T-cell (primary cell): ENCODE results near the gene TAPBPL. TPM values are rescaled to one million over a fixed set of nuclear protein-coding genes. Genes with fewer than 3 reads are reported as not detected.

Experiments
- ATAC-seq, 4 experiments: fragments of 200-7000 bp in 3 of 4; fragments of 150-1000 bp in 1 of 4; cut with Tn5 transposase; replicated peaks in 1 of 4; 1 replicate in 3 of 4; 2 replicates in 1 of 4; pipeline ENCODE4 v1.10.0; 2021; ENCODE audit warnings: moderate library complexity in 3 of 4, mild to moderate bottlenecking in 2 of 4, moderate number of reproducible peaks in 1 of 4
- CTCF ChIA-PET, 2 donors: fragments of 300-600 bp; sonication (Branson Sonifier 250); formaldehyde crosslinking; loops; one replicate each; lab custom pipeline; 2022; ENCODE audit warnings: antibody characterized with exemption in 2 of 2; lab: Charles Lee
- POLR2A ChIA-PET, 2 donors: fragments of 300-600 bp; sonication (Branson Sonifier 250); formaldehyde crosslinking; loops; one replicate each; lab custom pipeline; 2022; ENCODE audit warnings: antibody characterized with exemption in 2 of 2; lab: Charles Lee
- DNase-seq, 35 experiments: peaks; one replicate each; pipeline versions ENCODE4 v3.0.0 to v3.0.0-alpha.2; 2013 to 2023
- H3K27ac ChIP-seq: one replicate; pipeline ENCODE4 v1.5.1; 2013; ENCODE audit warnings: low read length
- H3K27me3 ChIP-seq, 2 experiments: replicated peaks in 1 of 2; 1 replicate in 1 of 2; 2 replicates in 1 of 2; pipeline versions ENCODE4 v1.6.1 to v1.7.0; 2013; ENCODE audit warnings: low read length in 1 of 2, mixed read lengths in 1 of 2; ENCODE audit not compliant: control insufficient read depth in 2 of 2, insufficient read depth in 2 of 2; ENCODE audit errors: extremely low read depth in 1 of 2
- H3K36me3 ChIP-seq, 2 donors: 1 replicate in 1 of 2; 2 replicates in 1 of 2; pipeline versions ENCODE4 v1.6.1 to v1.7.0; 2013; ENCODE audit warnings: low read length in 1 of 2; ENCODE audit not compliant: control insufficient read depth in 2 of 2, insufficient read depth in 1 of 2; ENCODE audit errors: extremely low read depth in 1 of 2
- H3K4me1 ChIP-seq, 2 experiments: 1 replicate in 1 of 2; 2 replicates in 1 of 2; pipeline versions ENCODE4 v1.6.1 to v1.7.0; 2013; ENCODE audit warnings: low read length in 2 of 2, mixed read lengths in 1 of 2; ENCODE audit not compliant: insufficient read depth in 2 of 2, control insufficient read depth in 1 of 2; ENCODE audit errors: extremely low read depth in 1 of 2
- H3K4me3 ChIP-seq, 2 donors: 1 replicate in 1 of 2; 2 replicates in 1 of 2; pipeline versions ENCODE4 v1.5.1 to v1.7.0; 2013; ENCODE audit warnings: mild to moderate bottlenecking in 2 of 2, low read length in 1 of 2, moderate library complexity in 1 of 2; ENCODE audit not compliant: control insufficient read depth in 1 of 2; ENCODE audit errors: extremely low read depth in 1 of 2
- H3K9me3 ChIP-seq: 2 replicates; pipeline ENCODE4 v1.7.0; 2013
- H3K27ac Mint-ChIP-seq, 2 donors: one replicate each; pipeline ENCODE4 v1.8.0; 2020 to 2021; ENCODE audit warnings: mild to moderate bottlenecking in 2 of 2, mixed read lengths in 2 of 2
- H3K27me3 Mint-ChIP-seq, 2 donors: one replicate each; pipeline ENCODE4 v1.8.0; 2021 to 2022; ENCODE audit warnings: mixed read lengths in 2 of 2
- H3K36me3 Mint-ChIP-seq: one replicate; pipeline ENCODE4 v1.8.0; 2021; ENCODE audit warnings: mixed read lengths
- H3K4me1 Mint-ChIP-seq, 3 donors: one replicate each; pipeline ENCODE4 v1.8.0; 2020 to 2022; ENCODE audit warnings: mixed read lengths in 3 of 3, mild to moderate bottlenecking in 1 of 3
- H3K4me3 Mint-ChIP-seq, 3 donors: one replicate each; pipeline ENCODE4 v1.8.0; 2020 to 2022; ENCODE audit warnings: mild to moderate bottlenecking in 3 of 3, mixed read lengths in 3 of 3, moderate library complexity in 3 of 3
- H3K9me3 Mint-ChIP-seq, 3 donors: one replicate each; pipeline ENCODE4 v1.8.0; 2020 to 2022; ENCODE audit warnings: mixed read lengths in 3 of 3
- WGBS: methylation state at CpG from one replicate; pipeline ENCODE4 v1.1.5; 2013; ENCODE audit warnings: missing lambda C conversion rate; ENCODE audit not compliant: insufficient coverage; 5-methylcytosine and 5-hydroxymethylcytosine counted together
- total RNA-seq, 35 experiments: library from RNA in 6 of 35; stranded (reverse) in 6 of 35; fragments of 120-200 nt in 1 of 35; gene quantifications; one replicate each; pipeline versions ENCODE4 v1.2.1 to v1.2.4 and lab custom pipeline; 2013 to 2026

The TAPBPL gene
- total RNA-seq, 5 donors from 2014 or later (not counting 1 experiment from before 2014, with no cell fraction given): 22.6 to 77.0 (median 60.3) TPM

DNA sequence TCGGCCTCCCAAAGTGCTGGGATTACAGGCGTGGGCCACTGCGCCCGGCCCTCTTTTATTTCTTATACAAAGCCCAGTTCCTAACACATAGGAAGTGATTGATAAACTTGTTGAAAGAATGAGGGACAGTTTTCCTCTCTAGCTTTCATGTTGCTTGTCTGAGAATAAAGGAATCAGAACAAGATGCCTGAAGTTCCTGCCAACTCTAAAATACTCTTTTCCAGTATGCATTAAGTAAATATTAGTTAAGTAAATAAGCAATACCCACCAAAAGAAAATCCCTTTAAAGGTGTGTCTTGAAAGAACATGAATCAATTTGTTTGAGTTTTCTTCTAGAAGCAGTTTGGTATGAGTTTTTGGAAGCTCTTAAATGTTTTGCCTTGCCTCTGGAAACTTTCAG is 31.5 kb upstream of the TAPBPL start:
- H3K4me3 ChIP-seq: no peak overlapping the region
- peaks cover 0 to 4% of the 10 kb centered on the region in 2 experiments for H3K27me3 ChIP-seq
- peaks cover 4 to 15% of the 10 kb centered on the region in 2 experiments for H3K4me1 ChIP-seq
- ChIA-PET CTCF (interaction anchor here in 1 of 2 donors (0.7 kb wide), 1 partner anchor 117 kb away, joined by 7 read pairs; no protein-coding TSS in a partner anchor), POLR2A (interaction anchor here in 1 of 2 donors (0.6 kb wide), 2 partner anchors 90 to 117 kb away, joined by 3 to 4 read pairs; no protein-coding TSS in a partner anchor)
- no peaks in the 10 kb centered on the region for H3K9me3 ChIP-seq
- no CpG with 5 or more reads among the region's 4 CpGs for WGBS
- Mint-ChIP-seq H3K36me3 (no peaks in the 10 kb centered on the region), H3K4me1 (peaks cover 10 to 16% (median 14%) of the 10 kb centered on the region in 3 donors), H3K27ac (no peak overlapping the region), H3K27me3 (peaks cover 0 to 4% of the 10 kb centered on the region in 2 donors), H3K9me3 (no peaks in the 10 kb centered on the region), H3K4me3 (no peak overlapping the region)
- ATAC-seq (no peak), DNase-seq (no peak)
- no peak overlapping the region for H3K27ac ChIP-seq
- H3K36me3 ChIP-seq: no peaks in the 10 kb centered on the region

DNA sequence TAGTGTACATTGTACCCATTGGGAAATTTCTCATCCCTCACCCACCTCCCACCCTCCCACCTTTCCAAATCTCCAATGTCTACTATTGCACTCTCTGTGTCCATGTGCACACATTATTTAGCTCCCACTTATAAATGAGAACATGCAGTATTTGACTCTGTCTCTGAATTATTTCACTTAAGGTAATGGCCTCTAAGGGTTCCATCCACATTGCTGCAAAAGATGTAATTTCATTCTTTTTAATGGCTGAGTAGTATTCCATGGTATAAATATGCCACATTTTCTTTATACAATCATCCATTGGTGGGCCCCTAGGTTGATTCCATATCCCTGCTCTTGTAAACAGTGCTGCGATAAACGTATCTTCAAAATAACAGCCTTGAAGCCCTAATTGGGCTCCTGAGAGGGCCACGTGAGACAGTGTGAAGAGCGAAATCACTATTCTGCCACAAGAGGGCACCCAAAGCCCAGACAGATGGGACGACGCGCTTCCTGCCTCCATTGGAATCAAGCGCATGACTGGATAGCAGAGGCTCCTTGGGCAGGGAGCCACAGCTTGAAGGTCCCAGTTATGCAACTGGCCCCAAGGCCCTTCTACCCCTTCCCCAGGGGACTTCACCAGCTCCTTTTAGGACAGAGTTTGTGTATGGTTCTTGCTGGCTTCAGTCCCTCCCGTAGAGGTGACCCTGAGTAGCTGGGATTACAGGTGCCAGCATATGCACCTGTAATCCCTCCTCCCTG is 28.4 kb upstream of the TAPBPL start:
- ChIA-PET CTCF (interaction anchor here (0.6 to 4.9 kb wide), 17 partner anchors 11 to 132 kb away, joined by 3 to 45 read pairs (median 4); partner anchors contain the start of gene VAMP1 (in 1 of the 2)), POLR2A (interaction anchor here (0.7 to 1.4 kb wide), 4 partner anchors 40 to 48 kb away, joined by 3 to 6 read pairs (median 4); partner anchors contain the start of gene VAMP1 (in 1 of the 2))
- peaks cover 24 to 43% of the 10 kb centered on the region in 2 experiments for H3K4me1 ChIP-seq
- Mint-ChIP-seq H3K9me3 (no peaks in the 10 kb centered on the region), H3K4me3 (peak overlapping the region in 1 of 3 donors; percentile 44), H3K4me1 (peaks cover 37 to 44% (median 38%) of the 10 kb centered on the region in 3 donors), H3K27me3 (peaks cover 0 to 2% of the 10 kb centered on the region in 2 donors), H3K27ac (peak overlapping the region; percentile 54 to 83), H3K36me3 (no peaks in the 10 kb centered on the region)
- peak overlapping the region; percentile 3 for H3K27ac ChIP-seq
- no peaks in the 10 kb centered on the region for H3K27me3 ChIP-seq
- H3K4me3 ChIP-seq: no peak overlapping the region
- 0% methylated on average over 4 of the region's 9 CpGs for WGBS
- ATAC-seq (peak; percentile 74 to 82 (median 75)), DNase-seq (peak; percentile 56 to 95 (median 73))
- H3K36me3 ChIP-seq: no peaks in the 10 kb centered on the region
- no peaks in the 10 kb centered on the region for H3K9me3 ChIP-seq

DNA sequence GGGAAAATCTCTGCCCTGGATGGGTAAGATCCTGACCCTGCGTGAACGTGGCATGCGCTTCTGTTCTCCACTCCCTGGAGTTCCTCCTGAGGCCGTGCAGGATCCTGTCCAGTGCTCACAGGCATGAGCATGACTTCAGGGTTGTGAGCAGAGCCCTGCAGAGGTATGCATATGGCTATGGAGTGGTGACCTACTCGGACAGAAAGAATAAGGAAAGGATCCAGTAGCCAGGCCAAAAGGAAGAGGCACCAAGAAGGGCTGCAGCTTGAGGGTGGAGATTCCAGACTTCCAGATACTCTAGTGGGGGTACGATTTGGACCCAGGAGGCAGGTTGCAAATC is 27.9 kb upstream of the TAPBPL start:
- H3K4me3 Mint-ChIP-seq: peak overlapping the region in 1 of 3 donors; percentile 44
- H3K36me3 Mint-ChIP-seq: no peaks in the 10 kb centered on the region
- 53% methylated on average over 5 of the region's 6 CpGs for WGBS

DNA sequence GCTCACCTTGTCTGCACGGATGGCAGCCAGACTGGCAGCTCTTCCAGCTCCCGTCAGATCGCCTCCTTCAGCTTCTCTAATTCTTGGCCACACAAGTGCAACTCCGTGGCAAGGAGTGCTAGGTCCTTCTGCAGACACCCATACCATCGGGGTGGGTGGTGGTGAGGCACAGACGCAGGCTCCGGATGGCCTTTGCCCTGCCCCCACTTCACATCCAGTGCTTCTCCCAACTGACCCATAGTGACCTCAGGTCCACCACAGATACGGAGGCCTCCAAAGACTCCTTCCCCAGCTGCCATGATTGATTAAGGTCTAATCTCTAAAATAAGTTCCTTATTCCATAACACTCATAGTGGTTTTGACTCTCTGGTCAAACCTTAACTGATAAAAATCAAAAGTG is 27.0 kb upstream of the TAPBPL start:
- no peak overlapping the region for H3K27ac ChIP-seq
- H3K4me1 Mint-ChIP-seq: peaks cover 39 to 47% (median 40%) of the 10 kb centered on the region in 3 donors
- peak overlapping the region; percentile 55 to 66 for H3K27ac Mint-ChIP-seq
- H3K4me3 Mint-ChIP-seq: no peak overlapping the region
- H3K27me3 ChIP-seq: no peaks in the 10 kb centered on the region
- no peaks in the 10 kb centered on the region for H3K9me3 Mint-ChIP-seq
- POLR2A ChIA-PET: interaction anchor here (0.8 to 1.6 kb wide), 2 partner anchors 46 to 108 kb away, joined by 4 to 7 read pairs; no protein-coding TSS in a partner anchor
- H3K36me3 Mint-ChIP-seq: no peaks in the 10 kb centered on the region
- ATAC-seq (no peak), DNase-seq (no peak)
- H3K36me3 ChIP-seq: no peaks in the 10 kb centered on the region
- WGBS: 100% methylated on average over 1 of the region's 8 CpGs
- H3K27me3 Mint-ChIP-seq: no peaks in the 10 kb centered on the region
- H3K9me3 ChIP-seq: no peaks in the 10 kb centered on the region
- H3K4me1 ChIP-seq: peaks cover 24 to 43% of the 10 kb centered on the region in 2 experiments
- CTCF ChIA-PET: interaction anchor here (0.6 to 4.9 kb wide), 8 partner anchors 10 to 113 kb away, joined by 3 to 45 read pairs (median 7); partner anchors contain the start of gene VAMP1 (in 1 of the 2)
- H3K4me3 ChIP-seq: no peak overlapping the region

More for the DNA sequence above, 27.9 kb upstream of the TAPBPL start:
- H3K9me3 Mint-ChIP-seq: no peaks in the 10 kb centered on the region
- Histone ChIP-seq H3K4me1 (peaks cover 24 to 43% of the 10 kb centered on the region in 2 experiments), H3K9me3 (no peaks in the 10 kb centered on the region), H3K27ac (peak overlapping the region; percentile 3), H3K4me3 (no peak overlapping the region), H3K27me3 (no peaks in the 10 kb centered on the region), H3K36me3 (no peaks in the 10 kb centered on the region)
- DNase-seq: no peak
- POLR2A ChIA-PET: interaction anchor here (0.7 to 1.4 kb wide), 4 partner anchors 40 to 47 kb away, joined by 3 to 7 read pairs (median 5); no protein-coding TSS in a partner anchor
- H3K27me3 Mint-ChIP-seq: peaks cover 0 to 2% of the 10 kb centered on the region in 2 donors
- H3K27ac Mint-ChIP-seq: peak overlapping the region; percentile 54 to 83
- peaks cover 38 to 45% (median 38%) of the 10 kb centered on the region in 3 donors for H3K4me1 Mint-ChIP-seq
- no peak for ATAC-seq
- CTCF ChIA-PET: interaction anchor here (0.6 to 4.9 kb wide), 14 partner anchors 10 to 114 kb away, joined by 3 to 45 read pairs (median 7); partner anchors contain the start of gene VAMP1 (in 1 of the 2)

DNA sequence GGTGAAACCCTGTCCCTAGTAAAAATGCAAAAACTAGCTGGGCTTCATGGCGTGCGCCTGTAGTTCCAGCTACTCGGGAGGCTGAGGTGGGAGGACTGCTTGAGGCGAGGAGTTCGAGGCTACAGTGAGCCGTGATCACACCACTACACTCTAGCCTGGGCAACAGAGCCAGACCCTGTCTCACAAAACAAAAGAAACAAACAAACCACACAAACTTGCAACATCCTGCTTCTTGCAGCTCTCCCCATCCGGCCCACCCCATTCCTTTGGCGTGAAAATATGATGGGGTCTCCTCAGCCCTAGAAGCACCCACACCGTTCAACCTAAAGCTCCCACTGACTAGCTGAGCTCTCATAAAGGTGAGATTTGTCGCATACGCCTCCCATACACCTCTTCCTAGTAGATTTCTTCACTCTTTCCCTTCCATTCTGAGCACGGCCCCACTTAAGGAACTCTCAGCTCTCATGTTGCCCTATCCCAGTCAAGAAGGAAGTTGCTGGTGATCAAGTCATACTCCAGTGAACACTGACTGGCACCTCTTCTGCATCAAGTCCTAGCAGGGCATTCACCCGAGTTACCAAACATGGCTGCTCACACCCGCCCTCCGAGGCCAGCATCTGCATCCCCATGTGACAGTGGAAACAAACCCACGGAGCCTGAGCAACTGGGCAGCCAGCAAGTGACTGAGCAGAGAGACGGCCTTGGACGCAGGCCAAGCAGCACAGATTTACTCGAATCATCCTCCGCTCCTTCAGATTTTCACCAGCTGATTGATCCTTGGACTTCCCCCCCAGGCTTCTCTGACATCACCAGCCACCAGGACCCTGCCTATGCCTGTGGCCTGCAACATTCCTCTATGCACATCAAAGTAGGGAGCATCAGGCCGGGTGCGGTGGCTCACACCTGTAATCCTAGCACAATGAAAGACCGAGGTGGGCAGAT is 26.0 kb upstream of the TAPBPL start:
- H3K4me1 ChIP-seq: peaks cover 26 to 52% of the 10 kb centered on the region in 2 experiments
- DNase-seq (peak in 1 of 35 experiments; percentile 59), ATAC-seq (no peak)
- H3K9me3 ChIP-seq: no peaks in the 10 kb centered on the region
- no peaks in the 10 kb centered on the region for H3K9me3 Mint-ChIP-seq
- peaks cover 49 to 57% (median 50%) of the 10 kb centered on the region in 3 donors for H3K4me1 Mint-ChIP-seq
- POLR2A ChIA-PET: interaction anchor here in 1 of 2 donors (1.6 kb wide), 1 partner anchor 107 kb away, joined by 4 read pairs; no protein-coding TSS in a partner anchor
- no peaks in the 10 kb centered on the region for H3K27me3 ChIP-seq
- no peaks in the 10 kb centered on the region for H3K36me3 Mint-ChIP-seq
- H3K4me3 ChIP-seq: no peak overlapping the region
- H3K27ac ChIP-seq: peak overlapping the region; percentile 94
- no peaks in the 10 kb centered on the region for H3K36me3 ChIP-seq
- WGBS: 54% methylated on average over 14 of the region's 23 CpGs
- no peaks in the 10 kb centered on the region for H3K27me3 Mint-ChIP-seq
- CTCF ChIA-PET: interaction anchor here (0.5 to 4.9 kb wide), 11 partner anchors 9 to 114 kb away, joined by 3 to 31 read pairs (median 5); no protein-coding TSS in a partner anchor
- H3K27ac Mint-ChIP-seq: peak overlapping the region; percentile 95
- H3K4me3 Mint-ChIP-seq: peak overlapping the region in 1 of 3 donors; percentile 82
